ENCODE results near the gene AHCYL2.
"Not testable (repeated sequence)": the region's sequence is repeated elsewhere in the genome, so short reads cannot be mapped to it uniquely, and the experiment has no call there.

AHCYL2 gene

DNA sequence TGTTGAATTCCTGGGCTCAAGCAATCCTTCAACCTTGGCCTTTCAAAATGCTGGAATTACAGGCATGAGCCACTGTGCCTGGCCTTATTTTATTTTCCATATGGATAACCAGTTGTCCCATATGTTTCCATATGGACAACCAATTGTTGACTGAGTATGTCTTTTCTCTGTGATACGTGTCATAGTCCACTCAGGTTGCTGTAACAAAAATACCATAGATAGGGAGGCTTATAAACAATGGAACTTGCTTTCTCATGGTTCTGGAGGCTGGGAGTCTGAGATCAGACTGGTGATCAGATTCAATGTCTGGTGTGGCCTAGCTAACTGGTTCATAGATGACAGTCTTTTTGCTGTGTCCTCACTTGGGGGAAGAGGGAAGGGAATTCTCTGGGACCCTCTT lies 19.4 kb downstream of the AHCYL2 start:
- DNase-seq (ENCODE audit: low read depth), result no peak

DNA sequence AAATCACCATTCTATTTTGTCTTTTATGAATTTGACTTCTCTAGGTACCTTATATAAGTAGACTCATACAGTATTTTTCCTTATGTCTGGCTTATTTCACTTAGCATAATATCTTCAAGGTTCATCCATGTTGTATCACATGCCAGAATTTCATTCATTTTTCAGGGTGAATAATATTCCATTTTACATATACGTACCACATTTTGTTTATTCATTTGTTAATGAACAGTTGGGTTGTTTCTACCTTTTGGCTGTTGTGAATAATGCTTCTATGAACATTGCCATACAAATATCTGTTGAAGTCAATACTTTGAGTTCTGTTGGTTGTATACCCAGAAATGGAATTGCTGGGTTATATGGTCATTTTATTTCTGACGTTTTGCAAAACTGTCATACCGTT lies 20.7 kb downstream of the AHCYL2 start:
- no peak for DNase-seq (ENCODE audit: low read depth)

DNA sequence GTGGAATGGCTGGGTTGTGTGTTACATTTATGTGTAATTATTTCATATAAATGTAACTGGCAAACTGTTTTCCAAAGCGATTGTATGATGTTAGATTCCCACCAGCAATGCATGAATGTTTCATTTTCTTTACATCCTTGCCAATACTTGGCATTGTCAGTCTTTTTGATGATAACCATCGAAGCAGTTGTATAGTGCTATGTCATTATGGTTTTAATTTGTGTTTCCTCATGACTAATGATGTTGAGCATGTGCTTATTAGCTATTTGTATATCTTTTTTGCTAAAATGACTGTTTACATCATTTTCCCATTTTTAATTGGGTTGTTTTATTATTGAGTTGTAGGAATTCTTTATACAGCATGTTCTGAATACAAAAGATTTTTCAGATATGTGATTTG lies 22.3 kb downstream of the AHCYL2 start:
- no peak for DNase-seq (ENCODE audit: low read depth)

DNA sequence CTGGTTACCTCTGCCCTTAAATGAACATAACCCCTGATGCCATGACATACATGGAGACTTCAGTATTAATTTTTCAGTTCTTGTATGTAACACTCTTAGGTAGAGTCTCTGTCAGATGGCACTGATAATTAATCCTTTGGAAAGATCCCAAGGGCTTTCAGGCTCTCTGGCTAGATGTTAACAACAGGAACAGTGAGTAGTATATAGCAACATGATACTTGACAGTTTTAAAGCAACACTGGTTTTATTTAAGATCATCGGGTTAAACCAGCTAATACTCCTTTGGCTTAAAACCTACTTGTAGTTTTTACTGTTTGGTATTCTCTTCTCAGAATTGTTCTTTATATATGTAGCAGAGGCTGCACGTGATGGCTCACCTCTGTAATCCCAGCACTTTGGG lies 27.3 kb downstream of the AHCYL2 start:
- DNase-seq (ENCODE audit: low read depth), result no peak

DNA sequence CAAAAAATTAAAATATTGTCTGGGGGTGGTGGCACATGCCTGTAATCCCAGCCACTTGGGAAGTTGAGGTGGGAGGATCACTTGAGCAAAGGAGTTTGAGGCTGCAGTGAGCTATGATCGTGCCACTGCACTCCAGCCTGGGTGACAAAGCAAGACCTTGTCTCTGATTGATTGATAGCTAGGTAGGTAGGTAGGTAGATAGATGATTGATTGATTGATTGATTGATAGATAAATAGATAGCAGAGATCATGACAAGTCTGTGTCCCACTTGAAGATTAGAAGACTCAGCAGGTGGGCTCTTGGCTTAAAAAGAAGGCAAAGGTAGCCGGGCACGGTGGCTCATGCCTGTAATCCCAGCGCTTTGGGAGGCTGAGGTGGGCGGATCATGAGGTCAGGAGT lies 27.8 kb downstream of the AHCYL2 start:
- DNase-seq (ENCODE audit: low read depth), result not testable (repeated sequence)

DNA sequence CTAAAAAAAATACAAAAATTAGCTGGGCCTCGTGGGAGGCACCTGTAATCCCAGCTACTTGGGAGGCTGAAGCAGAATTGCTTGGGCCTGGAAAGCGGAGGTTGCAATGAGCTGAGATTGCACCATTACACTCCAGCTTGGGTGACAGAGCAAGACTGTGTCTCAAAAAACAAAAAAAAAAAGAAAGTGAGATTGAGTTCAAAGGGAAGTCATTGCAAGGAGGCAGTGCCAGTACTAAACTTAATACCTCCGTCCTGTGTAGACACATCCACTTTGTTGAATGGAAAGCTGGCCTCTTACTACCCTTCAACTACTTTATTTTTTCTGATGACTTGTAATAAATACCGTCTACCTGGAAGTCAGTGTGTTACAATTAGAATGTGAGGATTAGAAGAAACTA lies 31.0 kb downstream of the AHCYL2 start:
- DNase-seq (ENCODE audit: low read depth), result no peak

DNA sequence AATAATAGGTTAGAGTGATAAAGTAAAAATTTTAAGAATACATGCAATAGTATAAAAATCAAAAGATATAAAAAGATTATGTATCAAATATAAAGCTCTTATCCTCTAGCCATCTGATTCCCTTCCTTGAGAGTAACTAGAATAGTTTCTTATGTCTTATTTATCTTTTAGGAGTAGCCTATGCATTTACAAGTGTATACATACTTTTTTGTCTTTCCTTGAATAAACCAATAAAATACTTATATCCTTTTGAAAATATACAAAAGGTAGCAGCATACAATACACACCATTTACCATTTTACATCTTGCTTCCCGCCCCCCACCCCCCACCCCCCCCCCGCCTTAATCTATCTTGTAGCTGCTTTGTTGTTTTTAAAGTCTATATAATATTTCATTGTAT lies 31.4 kb downstream of the AHCYL2 start:
- no peak for DNase-seq (ENCODE audit: low read depth)

DNA sequence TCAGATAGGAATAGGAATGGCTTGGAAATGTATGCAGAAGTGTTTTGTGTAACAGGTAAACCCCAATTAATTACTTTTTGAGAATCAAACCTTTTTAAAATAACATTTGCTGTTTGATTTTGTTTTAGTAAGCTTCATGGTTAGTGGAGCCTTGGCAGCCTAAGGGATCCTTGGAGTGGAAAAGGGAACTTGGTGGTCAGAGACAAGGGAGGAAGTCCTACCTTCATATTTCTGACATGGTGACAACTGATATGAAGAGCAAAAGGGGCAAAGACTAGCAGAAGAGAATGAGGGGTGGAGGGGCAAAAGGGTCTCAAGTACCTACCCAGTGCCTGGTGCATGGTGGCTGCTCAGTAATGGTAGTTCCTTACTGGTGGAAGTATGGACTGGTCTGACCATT lies 32.3 kb downstream of the AHCYL2 start:
- no peak for DNase-seq (ENCODE audit: low read depth)

DNA sequence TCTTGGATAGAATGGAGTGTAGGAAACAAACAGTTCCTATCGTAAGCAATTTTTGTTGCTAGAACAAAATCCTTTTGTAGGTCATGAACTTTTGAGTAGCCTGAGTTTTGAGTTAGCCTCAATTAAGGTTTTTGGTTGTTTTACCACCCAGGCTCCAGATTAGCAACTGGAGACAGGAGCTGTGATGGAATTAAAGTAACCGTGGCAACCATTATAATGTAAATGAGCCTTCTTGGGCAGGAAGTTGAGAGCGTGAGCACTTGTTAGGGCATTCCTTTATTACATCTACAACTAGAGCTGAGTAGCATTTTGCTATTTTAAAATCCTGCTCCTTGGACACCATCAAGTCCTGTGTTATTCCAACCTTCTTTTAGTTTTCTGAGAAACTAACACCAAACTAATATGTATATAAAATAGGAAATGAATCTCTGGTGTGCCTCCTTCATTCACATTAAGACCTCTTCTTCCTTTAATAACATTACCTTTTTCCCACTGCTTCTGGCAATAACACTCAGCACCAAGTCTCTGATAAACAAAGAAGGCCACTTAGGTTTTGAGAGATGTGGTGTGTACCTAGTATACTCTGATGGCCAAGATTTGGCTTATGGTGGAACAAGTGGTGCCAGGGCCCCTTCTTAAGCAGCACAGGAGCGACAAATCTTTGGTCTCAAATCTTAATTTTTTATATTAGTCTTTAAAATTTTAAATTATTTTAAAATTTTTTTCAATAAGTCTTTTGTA lies 34.0 kb downstream of the AHCYL2 start:
- no peak for DNase-seq (ENCODE audit: low read depth)

DNA sequence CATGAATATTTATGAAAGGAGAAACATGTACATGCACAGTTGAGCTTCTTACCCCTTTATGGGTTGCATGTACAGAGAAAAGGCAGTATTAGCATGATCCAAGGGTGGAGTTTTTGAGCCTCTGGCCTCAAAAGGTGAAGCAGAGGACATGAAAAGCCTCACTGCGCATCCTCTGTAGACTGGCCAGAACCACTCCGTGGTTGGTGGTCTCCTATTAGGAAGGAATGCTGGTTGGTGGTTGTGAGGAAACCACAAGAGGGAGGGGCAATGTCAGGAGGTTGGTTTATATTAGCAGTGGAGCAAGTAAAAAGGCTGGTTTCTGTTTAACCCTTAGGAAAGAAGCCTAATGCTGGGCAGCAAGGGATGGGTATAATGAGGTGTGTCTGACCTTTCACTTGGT lies 37.5 kb downstream of the AHCYL2 start:
- DNase-seq (ENCODE audit: low read depth), result no peak

DNA sequence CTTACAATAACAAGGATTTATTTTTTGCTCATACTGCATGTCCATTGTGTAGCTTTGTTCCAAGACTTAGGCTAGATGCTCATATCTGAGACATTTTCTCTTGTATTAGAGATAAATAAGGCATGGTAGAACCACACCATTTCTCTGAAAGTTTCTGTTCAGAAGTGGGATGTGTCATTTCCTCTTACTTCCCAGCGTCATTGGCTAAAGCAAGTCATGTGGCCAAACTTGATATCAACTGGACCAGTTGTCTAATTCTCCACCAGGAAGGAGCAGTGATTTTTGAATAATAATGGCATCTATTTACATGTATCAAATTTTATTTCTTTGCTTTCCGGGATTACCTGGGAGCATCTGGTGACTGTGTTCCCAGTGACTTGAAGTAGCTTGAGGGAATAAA lies 38.3 kb downstream of the AHCYL2 start:
- no peak for DNase-seq (ENCODE audit: low read depth)

DNA sequence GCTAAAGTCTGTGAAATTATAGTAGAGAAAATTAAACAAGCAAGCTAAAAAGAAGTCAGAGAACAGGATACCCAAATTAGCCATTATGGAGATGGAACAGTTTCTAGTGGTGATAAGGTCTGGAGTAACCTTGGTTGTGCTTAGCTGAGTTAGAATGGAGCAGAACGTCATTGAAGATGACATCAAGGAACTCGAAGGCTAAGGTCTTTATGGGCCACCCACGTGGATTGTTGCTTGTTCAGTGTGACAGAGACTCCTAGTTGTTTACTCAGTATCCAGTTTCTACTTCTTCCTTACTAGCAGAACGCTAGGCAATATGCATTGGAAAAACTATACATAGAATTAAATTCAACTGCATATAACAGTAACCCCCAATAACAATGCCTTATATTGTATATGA lies 39.7 kb downstream of the AHCYL2 start:
- DNase-seq (ENCODE audit: low read depth), result no peak

DNA sequence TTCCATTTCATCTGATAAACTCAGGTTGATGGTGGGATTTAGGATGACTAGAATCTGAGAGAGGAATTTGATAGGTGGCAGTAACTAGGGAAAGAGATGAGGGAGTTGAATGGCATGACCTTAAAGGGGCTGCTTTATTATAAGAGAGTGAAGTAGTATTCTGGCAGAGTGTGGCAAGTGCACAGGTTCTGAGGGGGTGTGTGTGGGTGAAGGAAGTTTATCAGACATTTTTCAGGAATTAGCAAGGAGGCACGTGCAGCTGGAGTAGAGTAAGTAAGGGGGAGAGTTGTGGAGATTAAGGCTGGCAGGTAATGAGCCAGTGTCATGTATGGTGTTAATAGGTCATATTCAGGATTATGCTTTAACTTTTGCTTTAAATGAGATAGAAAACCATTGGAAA lies 40.5 kb downstream of the AHCYL2 start:
- no peak for DNase-seq (ENCODE audit: low read depth)

DNA sequence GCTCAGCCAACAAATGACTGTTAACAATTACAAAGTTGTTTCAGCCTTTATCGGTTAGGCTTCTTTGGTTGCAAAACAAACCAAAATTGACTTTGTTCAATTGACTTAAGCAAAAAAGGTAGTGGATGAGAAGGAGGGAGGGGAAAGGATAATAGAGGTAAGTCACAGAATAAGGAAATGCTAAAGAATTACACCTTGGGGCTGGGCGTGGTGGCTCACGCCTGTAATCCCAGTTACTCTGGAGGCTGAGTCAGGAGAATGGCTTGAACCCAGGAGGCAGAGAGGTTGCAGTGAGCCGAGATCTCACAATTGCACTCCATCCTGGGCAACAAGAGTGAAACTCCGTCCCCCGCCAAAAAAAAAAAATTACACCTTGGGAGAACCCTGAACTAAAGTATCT lies 41.4 kb downstream of the AHCYL2 start:
- no peak for DNase-seq (ENCODE audit: low read depth)

DNA sequence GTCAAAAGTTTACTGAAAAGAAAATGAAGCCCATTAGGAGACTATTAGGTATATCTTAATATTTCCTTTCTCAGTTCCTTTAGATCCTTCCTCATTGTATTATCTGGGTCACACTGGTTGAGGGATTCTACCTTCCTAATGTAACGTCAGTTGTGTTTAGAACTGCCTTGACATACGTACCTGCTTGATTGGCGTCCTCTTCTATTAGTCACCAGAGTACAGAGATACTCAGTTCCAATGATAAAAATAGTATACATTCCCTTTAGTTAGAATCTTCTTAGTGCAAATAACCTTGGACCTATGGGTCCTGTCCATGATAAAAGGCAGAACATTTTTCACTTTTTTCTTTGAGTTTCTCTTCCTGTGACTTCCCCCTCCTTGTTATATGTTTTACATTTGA lies 45.2 kb downstream of the AHCYL2 start:
- no peak for DNase-seq (ENCODE audit: low read depth)

DNA sequence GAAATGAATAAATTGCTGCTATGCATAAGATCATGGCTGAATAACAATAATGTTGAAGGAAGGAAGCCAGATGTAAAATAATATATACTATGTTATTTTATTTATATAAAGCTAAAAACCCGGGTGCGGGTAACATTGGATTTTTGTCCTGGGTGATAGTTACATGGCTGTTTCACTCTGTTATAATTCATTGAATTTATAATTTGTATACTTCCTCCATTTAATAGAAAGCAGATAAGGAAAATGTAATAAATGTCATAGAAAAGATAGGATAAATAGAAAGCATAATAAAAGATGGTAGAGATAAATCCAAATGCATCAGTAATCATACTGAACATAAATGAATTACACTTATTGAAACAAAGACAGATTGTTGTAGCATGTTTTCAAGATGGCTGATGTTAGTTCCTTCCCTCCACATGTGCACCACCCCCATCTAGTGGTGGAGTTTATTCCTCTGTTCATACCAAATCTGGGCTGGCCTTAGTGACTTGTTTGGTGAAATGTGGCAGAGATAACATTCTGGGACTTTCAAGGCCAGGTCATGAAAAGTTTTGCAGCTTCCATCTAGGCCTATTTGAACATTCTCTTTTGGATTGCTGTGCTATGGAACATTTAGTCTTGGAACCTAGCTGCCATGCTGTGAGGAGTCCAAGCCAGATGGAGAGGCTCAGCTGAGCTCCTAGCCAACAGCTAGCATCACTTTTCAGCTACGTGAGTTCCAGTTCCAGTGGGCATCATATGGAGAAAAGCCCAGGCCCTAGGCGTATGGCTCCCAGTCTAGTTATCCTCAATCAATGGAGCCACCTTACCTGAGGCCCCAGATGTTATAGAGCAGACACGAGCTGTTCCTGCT lies 46.9 kb downstream of the AHCYL2 start:
- peak; percentile 25 for DNase-seq (ENCODE audit: low read depth)

DNA sequence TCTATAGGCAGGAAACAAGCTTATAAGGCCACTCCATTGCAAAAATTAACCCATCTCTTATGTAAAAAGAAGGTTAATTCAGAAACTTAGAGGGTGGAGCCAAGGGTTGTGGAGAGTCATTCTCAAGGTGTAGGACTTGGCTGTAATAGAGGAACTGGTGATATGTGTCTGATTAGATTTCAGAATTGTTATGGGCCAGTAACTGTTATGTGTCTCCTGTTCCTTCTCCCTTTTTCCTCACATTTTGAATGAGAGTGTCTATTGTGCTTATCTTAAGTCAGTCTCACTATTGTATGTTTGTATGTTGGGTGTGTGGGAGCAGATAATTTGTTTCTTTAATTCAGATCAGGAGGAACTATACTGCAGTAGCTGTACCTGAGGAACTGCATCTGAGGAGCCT lies 49.1 kb downstream of the AHCYL2 start:
- no peak for DNase-seq (ENCODE audit: low read depth)

DNA sequence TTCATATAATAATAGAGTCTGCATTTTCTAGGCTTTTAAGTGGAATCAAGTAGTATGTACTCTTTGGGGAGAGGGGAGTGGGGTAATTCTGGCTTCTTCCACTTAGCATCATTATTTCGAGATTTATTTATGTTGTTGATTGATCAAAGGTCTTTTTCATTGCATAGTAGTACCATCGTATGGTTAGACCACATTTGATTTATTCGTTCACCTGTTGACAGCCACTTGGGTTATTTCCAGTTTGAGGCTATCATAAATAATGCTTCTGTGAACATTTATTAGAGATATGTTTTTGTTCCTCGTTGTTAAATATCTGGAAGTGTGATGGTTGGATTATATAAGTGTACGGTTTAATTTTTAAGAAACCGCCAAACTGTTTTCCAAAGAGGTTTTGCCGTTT lies 52.8 kb downstream of the AHCYL2 start:
- DNase-seq (ENCODE audit: low read depth), result no peak

DNA sequence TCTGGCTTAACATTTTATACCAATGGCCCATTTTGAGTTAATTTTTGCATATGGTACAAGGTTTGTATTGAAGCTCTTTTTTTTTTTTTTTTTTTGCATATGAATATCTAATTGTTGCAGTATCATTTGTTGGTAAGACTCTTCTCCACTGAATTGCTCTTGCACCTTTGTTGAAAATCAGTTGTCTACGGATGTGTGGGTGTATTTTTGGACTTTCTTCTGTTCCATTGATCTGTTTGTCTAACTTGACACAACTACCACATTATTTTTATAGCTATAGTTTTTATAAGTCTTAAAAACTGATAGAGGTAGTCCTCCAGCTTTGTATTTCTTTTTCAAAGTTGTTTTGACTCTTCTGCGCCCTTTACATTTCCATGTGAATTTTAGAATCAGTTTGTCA lies 53.9 kb downstream of the AHCYL2 start:
- DNase-seq (ENCODE audit: low read depth), result no peak

DNA sequence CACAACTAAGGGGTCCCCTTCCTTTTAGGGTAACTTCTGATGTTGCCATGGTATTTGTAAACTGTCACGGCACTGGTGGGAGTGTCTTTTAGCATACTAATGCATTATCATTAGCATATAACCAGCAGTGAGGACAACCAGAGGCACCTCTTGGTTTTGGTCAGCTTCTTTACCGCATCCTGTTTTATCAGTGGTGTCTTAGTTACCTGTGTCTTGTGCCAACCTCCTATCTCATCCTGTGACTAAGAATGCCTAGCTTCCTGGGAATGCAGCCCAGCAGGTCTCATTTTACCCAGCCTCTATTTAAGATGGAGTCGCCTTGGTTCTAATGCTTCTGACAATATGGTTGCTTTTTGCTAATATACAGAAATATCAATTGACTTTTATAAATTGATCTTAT lies 54.9 kb downstream of the AHCYL2 start:
- no peak for DNase-seq (ENCODE audit: low read depth)

DNA sequence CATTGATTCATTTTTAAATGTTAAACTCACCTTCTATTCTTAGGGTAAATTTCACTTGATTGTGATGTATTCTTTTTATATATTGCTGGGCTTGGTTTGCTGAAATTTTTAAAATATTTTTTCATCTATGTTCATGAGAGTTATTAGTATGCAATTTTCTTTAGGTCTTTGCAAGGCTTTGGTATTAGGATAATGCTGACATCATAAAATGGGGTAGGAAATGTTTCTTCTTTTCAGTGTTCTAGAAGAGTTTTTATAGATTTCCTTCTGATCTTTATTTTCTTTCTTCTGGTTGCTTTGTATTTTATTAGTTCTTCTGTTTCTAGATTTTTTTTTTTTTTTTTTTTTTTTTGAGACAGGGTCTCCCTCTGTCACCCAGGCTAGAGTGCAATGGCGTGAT lies 56.3 kb downstream of the AHCYL2 start:
- no peak for DNase-seq (ENCODE audit: low read depth)

DNA sequence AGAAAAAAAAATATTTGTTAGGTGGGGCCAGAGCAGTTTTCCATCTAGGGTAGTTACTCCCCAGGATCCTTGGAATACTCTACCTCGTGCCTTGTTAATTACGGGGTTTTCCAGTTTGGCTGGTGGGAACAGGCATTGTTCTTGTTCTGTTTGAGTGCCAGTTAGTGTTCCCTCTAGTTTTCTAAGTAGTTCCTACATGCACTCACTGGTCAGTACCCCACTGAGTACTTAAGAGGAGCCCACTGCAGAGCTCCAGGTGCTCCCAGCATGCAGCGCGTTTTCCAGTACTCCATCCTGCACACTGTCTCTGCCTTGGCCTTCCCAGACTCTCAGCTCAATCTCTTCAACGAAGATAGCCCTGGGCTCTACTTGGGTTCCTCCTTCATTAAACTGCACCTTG lies 58.0 kb downstream of the AHCYL2 start:
- no peak for DNase-seq (ENCODE audit: low read depth)

DNA sequence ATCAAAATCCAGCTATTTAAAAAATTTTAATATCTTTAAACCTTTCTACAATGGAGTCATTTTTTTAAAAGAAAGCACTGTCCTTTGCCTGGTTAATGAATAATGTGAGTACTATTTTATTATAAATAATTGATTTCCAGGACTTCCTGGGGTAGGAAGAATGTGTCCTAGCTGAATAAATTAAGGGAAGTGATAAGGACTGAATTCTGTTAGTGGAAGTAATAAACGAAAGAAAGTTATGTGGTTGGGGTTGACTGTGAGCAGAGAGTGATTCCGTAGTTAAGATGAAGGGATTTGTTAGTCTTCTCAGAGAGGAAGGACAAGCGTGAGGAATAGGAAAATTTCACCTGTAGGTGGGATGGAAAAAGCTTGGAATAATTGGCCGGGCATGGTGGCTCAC lies 59.1 kb downstream of the AHCYL2 start:
- DNase-seq (ENCODE audit: low read depth), result no peak

DNA sequence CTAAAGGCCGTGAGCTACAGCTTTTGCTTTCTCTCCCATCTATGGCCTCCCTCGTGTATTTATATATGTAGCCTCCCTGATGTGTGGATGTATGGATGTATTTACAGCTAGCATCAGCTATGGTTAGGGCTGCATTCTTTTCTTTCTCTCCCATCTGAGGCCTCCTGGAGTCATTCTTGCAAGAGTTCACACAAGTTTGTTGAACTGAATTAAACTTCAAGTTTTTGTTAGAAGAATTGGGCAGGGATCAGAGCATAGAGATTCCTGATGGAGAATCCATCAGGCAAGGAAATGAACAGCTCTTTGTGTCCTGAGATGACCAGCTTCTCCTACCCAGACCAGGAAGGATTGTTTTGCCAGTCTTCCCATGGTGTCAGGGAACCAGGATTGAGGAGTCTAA lies 60.3 kb downstream of the AHCYL2 start:
- no peak for DNase-seq (ENCODE audit: low read depth)
